Activated CD4-positive, alpha-beta T cell treated with anti-CD3 and anti-CD28 coated beads, Interleukin-2, amount 50 U/mL, for 24 hours (primary cell): ENCODE results near the gene PPP1R13L.
"Not testable (repeated sequence)": the region's sequence is repeated elsewhere in the genome, so short reads cannot be mapped to it uniquely, and the experiment has no call there.

ENCODE experiments used
- DNase-seq, 2 donors: peaks; one replicate each; pipeline ENCODE4 v3.0.0-alpha.2; 2020; ENCODE audit warnings: low read depth in 1 of 2, low spot score in 1 of 2

PPP1R13L gene

DNA sequence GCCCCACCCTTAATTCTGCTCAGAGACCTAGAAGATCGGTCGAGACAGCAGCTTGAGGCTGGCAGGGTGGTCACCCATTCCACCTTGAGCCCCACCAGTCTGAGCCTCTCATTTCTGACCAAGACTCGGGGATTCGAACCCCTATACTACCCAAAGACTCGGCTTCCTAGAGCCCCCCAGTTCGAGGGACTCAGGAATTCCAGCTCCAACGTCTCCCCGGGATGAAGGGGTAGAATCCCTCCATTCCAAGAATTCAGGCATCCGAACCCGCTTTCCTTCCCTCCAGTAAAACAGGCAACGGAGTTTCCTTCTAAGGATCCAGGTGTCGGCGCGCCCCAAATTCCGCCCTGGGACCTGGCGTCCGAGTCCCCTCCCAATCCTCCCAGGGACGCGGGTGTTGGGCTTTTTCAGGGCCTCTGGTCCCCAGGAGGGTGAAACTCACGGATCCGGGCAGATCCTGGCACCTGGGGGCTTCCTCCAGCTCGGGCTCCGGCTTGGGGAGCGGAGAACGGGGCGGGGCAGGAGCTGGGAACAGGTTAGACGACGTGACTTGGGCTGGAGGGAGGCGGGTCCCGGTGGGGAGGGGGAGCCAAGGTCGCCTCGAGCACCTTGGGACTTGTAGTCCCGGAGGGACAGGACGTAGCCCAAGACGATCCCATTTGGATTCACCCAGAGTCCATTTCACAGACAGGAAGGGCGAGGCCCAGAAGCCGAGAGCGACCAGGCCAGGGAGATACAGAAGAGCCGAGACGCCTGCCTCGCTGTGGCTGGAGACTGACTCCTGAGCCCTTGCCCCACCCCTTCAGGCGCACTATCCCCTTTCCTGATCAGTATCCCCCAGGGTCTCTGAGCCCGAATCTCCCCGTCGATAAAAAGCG, at the start of gene PPP1R13L:
Gene PPP1R13L (minus strand): TSS at position 513 of the 878 bp plus-strand sequence. CDS start 6,751 bp downstream, outside the sequence.
- DNase-seq: peak in 1 of 2 donors; percentile 35

- no peak for DNase-seq
These were observed 47.0 kb upstream of the PPP1R13L start for GRCh38 chr19:45451850-45452387.

- DNase-seq: peak in 1 of 2 donors; percentile 39
These were observed 46.4 kb upstream of the PPP1R13L start for GRCh38 chr19:45451131-45451849.

- no peak for DNase-seq
These were observed 45.1 kb upstream of the PPP1R13L start for GRCh38 chr19:45450012-45450333.

DNA sequence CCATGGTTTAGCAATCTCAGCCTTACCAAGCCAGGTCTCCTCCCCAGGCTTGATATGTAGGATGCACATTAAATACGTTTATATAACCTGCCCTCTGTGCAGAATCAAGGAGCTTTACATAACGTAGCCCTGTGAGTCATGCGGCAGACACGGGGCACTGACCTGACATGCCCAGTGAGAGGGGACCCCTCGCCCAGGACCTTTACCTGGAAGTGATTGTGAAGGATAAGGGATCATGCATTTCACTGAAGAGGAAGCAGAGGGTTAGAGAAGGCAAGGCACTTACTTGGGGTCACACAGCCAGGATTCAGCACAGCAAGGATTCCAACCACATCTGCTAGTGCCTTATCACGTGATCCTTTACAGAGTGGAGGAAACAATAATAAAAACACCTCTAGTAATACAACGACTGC, 44.0 kb upstream of the PPP1R13L start:
- no peak for DNase-seq

DNA sequence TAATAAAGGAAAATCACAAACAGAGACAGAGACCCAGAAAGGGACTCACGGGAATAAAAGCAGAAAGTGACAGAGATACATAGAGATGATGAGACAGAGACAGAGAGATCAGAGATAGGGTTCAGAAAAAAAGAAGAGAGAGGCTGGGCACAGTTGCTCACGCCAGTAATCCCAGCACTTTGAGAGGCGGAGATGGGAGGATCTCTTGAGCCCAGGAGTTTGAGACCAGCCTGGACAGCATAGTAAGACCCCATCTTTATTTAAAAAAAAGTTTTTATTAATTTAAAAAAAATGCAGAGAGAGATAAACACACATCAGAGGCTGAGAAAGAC, 43.5 kb upstream of the PPP1R13L start:
- DNase-seq: no peak

DNA sequence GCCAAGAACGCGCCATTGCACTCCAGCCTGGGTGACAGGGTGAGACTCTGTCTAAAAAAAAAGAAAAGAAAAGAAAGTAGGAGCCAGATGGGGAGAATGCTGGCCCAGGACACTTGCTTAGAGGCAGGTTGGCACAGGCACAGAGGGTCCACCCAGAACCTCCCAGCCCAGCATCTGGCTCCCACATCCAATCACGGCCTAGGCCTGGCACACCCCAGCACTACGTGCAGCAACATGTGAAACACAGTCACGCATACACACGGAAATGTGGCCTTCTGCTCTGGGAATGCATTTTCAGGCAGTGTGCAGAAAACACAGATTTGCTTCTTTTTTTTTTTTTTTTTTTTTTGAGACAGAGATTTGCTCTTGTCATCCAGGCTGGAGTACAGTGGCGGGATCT, 42.1 kb upstream of the PPP1R13L start:
- DNase-seq: no peak

DNA sequence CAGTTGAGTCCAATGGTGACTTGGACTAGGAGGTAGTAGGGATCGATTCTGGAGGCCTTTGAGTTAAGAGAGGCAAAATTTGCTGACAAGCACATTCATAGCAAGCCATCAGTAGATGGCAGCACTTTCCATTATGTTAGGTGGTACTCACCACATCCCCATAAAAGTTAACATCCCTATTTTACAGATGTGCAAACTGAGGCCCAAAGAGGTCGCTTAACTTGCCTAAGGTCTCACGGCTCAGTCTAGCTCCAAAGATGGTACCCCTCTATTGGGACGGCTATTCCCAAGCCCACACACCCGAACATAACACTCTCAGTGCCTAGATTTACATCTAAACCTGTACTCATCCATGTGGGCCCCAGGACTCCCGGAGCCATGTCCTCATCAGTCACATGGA, 41.4 kb upstream of the PPP1R13L start:
- no peak for DNase-seq

DNA sequence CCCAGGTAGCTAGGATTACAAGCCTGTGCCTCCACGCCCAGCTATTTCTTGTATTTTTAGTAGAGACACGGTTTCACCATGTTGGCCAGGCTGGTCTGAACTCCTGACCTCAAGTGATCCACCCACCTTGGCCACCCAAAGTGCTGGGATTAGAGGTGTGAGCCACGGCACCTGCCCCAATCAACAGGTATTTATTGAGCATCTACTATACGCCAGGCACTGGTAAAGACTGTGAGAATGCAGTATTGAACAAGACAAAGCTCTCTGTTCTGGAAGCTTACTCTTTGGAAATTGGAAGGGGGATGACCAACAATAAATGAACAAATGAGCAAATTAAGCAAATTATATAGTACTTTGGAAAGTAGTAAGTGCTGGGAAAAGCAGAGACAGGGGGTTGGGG, 40.3 kb upstream of the PPP1R13L start:
- no peak for DNase-seq

GRCh38 chr19:45444318-45445041, 39.6 kb upstream of the PPP1R13L start:
- peak; percentile 43 to 56 for DNase-seq

DNA sequence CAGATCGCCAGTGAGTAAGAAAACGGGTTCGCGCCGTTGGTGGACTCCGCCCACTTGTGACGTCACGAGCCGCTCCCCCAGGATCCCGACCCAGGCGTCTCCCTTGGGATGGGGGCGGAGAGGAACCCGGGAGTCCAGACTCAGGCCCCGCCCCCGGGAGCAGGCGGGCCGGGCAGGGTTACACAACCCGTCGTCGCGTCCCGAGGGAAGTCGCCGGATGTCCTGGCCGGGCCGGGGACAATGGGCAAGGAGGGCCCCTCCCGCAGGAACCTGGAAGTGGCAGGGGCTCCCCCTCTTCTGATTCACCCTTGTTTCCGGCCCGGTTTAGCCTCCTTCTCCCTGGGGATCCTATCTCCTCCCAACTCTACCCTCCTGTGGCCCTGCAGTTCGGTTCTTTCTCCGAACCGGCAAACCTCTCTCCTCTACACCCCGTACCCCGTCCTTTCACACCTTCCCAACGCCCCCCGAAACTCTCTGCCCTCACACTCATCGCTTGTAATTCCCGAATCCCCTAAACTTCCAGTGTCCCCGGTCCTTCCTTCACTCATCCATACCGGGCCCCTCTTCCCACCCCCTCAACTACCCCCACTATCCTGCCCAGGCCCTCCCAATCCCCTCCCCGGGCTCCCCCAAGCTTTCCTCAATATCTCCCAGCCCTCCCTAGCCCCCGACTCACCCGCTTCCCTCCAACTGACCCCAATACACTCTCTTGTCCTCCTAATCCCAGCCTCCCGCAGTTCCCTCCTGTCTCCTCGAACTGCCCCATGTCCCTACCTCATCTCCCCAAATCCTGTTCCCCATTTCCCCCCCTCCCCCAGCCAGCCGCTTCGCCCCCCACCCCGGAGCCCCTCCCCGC, 38.8 kb upstream of the PPP1R13L start:
- peak in 1 of 2 donors; percentile 31 for DNase-seq

DNA sequence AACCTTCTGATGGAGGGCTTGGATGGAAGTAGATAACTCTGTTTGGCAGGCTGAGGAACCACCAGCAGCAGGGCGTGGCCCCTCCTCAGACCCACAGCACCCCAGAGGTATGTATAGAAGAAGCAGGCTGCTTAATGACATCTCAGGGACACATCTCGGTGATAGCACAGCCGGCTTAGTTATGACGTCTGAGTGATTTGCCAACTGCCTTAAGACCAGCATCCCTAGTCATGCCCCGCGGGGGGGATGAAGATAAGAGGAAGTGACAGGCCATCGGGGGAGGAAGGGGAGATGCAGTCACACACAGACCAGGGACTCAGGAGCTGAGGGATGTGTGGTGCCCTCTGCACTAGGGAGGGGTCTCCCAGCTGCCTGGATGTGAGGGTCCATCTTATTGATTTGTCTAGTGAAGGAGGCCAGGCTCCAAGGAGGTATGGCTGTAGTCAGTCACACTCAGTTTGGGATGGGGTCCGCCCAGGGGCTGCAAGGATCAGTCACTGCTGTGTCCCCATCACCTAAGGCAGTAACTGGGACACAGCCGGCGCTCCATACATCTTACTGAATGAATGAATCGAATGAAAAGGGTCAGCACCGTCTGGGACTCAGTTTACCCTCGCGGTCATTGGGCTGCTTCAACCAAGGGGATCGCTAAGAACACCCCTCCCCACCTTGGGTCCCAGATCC, 38.1 kb upstream of the PPP1R13L start:
- DNase-seq: no peak

DNA sequence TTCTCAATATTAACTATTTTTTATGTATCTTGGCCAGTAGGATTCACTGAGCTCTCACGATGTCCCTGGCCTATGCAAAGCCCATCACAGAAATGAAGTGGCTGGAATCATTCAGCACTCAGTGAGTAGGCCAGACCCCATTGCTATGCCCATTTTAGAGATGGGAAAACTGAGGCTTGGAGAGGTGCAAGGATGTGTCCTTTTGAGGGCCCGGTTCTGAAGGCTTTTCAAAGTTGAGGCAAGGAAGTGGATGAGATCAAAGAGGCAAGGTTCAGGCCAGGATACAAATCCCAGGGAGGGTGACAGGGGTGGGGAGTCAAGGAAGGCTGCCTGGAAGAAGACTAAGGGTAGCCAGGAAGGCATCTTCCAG, 37.5 kb upstream of the PPP1R13L start:
- DNase-seq: no peak

DNA sequence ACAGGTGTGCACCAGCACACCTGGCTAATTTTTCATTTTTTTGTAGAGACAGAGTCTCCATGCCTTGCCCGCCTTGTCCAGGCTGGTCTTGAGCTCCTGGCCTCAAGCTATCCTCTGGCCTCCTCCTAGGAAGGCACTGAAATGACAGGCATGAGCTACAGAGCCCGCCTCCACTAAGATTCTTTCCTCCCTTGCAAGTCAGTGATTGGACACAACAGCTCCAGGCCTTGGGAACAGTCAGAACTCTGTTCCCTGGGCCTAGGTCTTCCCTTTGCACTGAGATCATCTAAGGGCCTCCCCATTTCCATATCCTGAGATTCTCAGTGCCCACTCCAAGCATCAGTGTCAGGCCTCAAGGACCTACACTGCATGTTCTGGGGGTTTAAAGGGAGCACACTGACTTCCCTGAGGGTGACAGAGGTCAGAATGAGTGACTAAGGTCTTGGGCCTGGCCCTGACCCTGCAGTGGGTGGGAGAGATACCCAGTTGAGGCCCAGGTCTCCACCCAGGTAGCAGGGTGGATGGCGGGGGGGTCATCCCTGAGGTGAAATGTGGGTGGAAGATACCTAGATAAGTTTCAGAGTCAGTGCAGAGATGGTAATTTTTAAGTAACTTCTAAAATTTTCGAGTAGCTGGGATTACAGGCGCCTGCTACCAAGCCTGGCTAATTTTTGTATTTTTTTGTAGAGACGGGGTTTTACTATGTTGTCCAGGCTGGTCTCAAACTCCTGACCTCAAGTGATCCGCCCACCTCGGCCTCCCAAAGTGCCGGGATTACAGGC, 36.2 kb upstream of the PPP1R13L start:
- no peak for DNase-seq

DNA sequence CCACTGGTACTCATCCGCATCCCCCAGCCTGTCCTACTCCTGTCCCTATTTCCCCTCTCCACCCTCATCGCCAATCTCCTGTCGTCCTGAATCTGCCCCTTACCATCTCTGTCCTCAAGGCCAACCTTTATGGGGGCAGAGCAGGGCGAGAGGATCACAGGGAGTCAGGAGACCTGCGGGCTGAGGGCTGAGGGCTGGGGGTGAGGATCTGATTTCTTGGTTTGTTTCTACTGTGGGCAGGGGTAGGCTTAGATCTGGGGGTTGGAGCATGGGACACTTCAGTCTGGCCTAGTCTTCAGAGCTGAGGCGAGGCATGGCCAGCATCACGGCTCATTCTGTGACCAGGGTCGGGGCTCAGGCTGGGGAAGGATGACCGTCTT, 35.4 kb upstream of the PPP1R13L start:
- no peak for DNase-seq

- peak; percentile 76 to 86 for DNase-seq
These were observed 34.8 kb upstream of the PPP1R13L start for GRCh38 chr19:45439569-45440258.

- DNase-seq: no peak
These were observed 34.3 kb upstream of the PPP1R13L start for GRCh38 chr19:45439190-45439568.

GRCh38 chr19:45437328-45437727, 32.5 kb upstream of the PPP1R13L start:
- DNase-seq: no peak

DNA sequence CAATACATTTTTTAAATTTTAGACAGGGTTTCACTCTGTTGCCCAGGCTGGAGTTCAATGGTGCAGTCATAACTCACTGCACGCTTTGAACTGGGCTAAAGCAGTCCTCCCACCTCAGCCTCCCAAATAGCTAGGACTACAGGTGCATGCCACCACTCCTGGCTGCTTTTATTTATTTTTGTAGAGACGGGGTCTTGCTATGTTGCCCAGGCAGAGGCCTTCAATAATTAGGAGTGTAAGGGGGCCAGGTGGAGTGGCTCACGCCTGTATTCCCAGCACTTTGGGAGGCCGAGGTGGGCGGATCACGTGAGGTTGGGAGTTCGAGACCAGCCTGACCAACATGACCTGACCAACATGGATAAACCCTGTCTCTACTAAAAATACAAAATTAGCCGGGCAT, 27.7 kb upstream of the PPP1R13L start:
- DNase-seq: not testable (repeated sequence)
